Pancreas (tissue), 10 donors: ENCODE results near the gene CD34. TPM values are rescaled to one million over a fixed set of nuclear protein-coding genes. Genes with fewer than 3 reads are reported as not detected.

Source experiments
- ATAC-seq, 4 donors: fragments of 200-7000 bp; cut with Tn5 transposase; one replicate each; pipeline versions ENCODE4 v1.8.0 to v1.9.1; 2020; ENCODE audit warnings: mild to moderate bottlenecking in 4 of 4, moderate library complexity in 4 of 4
- DNase-seq, 6 donors: peaks; one replicate each; pipeline ENCODE4 v3.0.0-alpha.2; 2020
- FAIRE-seq: peaks from 2 replicates; lab custom pipeline; 2012; peaks lifted over from hg19 to GRCh38; lab: Jason Lieb, UNC
- H3K27ac ChIP-seq, 4 donors: fragments of 200-600 bp; sonication (generic); 1 replicate in 3 of 4; 2 replicates in 1 of 4; pipeline versions ENCODE4 v1.5.0 to v1.8.0; 2020
- H3K27me3 ChIP-seq, 4 donors: fragments of 200-600 bp; one replicate each; pipeline ENCODE4 v1.8.0; 2021
- H3K36me3 ChIP-seq, 3 donors: fragments of 200-600 bp; sonication (generic) in 1 of 3; one replicate each; pipeline versions ENCODE4 v1.5.0 to v1.8.0; 2020 to 2021
- H3K4me1 ChIP-seq, 3 donors: fragments of 200-600 bp; one replicate each; pipeline ENCODE4 v1.8.0; 2021
- H3K4me3 ChIP-seq, 4 donors: fragments of 200-600 bp; sonication (generic) in 2 of 4; one replicate each; pipeline versions ENCODE4 v1.5.0 to v1.8.0; 2020 to 2021
- H3K9me3 ChIP-seq, 4 donors: fragments of 200-600 bp; one replicate each; pipeline ENCODE4 v1.8.0; 2021
- WGBS, 2 donors: extraction: QIAGEN DNeasy Blood & Tissue Kit; methylation state at CpG; one replicate each; pipeline ENCODE4 v1.1.7; 2013; 5-methylcytosine and 5-hydroxymethylcytosine counted together
- intact Hi-C, 3 donors: fragments of 100-400 bp; cut with DNase I; formaldehyde crosslinking; loops; one replicate each; pipeline versions ENCODE4 v1.11.1 to v1.14.2; 2022
- polyA plus RNA-seq, 2 donors: library from polyadenylated mRNA; stranded (reverse); fragments of 200-250 nt; gene quantifications; one replicate each; pipeline ENCODE4 v1.2.3, GENCODE V29; 2013
- total RNA-seq, 6 donors: library from RNA; stranded (reverse); fragmentation: NEBNext Ultra II Directional in 4 of 6; extraction: Animal tissue kit (Norgen Biotek cat#: 25700) in 4 of 6; gene quantifications; one replicate each; pipeline versions ENCODE4 v1.2.1 to v1.2.4, GENCODE V29; 2021 to 2023
- TF ChIP-seq, protein P1 (sequence below), 4 donors: fragments of 200-600 bp; sonication (generic) in 3 of 4; IDR thresholded peaks; one replicate each; pipeline versions ENCODE4 v1.5.0 to v1.8.0; 2021; ENCODE audit warnings: antibody characterized with exemption in 4 of 4
- donor health status: healthy with polysubstance abuse.
- donor health status: DM: no; HTN: no; CAD: no; lungs with moderate emphysema.
- donor health status: DM: no; HTN: no; CAD: no.
- donor health status: control.
- donor health status: control.
- donor health status: Bipolar disorder and iron deficiency.
- donor health status: DM: yes; HTN: yes; CAD: no.
- donor health status: DM: no; HTN: no; CAD: no.
- donor health status: DM: no; HTN: no; CAD: no.
- donor health status: DM: yes; HTN: yes; CAD: no.

The CD34 gene
- total and polyA plus RNA-seq, 8 donors, result 5.2 to 11.9 (median 8.1) TPM

DNA sequence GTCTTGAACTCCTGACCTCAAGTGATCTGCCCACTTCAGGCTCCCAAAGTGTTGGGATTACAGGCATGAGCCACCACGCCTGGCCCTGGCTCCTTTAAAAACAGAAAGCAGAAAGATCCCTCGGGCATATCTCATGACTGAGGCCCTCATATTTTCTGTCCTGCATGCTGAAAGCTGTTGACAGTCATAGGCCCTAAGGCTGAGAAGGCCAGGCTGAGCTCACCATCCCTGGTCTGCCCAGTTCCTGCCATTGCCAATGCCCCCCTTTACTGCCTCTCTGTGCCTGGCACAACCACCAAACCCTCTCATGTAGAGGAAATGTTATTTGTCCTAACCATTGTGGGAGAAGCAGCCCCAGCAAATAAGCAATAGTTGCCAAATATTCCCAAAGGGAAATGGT is 12.7 kb downstream of the CD34 start:
- Histone ChIP-seq H3K36me3 (no peaks in the 10 kb centered on the region), H3K4me3 (no peak overlapping the region), H3K27ac (no peak overlapping the region), H3K4me1 (no peaks in the 10 kb centered on the region), H3K27me3 (no peaks in the 10 kb centered on the region), H3K9me3 (no peaks in the 10 kb centered on the region)
- intact Hi-C loops, result no loop called here
- no peak for FAIRE-seq
- no peak for ATAC-seq
- TF ChIP-seq, protein P1, sequence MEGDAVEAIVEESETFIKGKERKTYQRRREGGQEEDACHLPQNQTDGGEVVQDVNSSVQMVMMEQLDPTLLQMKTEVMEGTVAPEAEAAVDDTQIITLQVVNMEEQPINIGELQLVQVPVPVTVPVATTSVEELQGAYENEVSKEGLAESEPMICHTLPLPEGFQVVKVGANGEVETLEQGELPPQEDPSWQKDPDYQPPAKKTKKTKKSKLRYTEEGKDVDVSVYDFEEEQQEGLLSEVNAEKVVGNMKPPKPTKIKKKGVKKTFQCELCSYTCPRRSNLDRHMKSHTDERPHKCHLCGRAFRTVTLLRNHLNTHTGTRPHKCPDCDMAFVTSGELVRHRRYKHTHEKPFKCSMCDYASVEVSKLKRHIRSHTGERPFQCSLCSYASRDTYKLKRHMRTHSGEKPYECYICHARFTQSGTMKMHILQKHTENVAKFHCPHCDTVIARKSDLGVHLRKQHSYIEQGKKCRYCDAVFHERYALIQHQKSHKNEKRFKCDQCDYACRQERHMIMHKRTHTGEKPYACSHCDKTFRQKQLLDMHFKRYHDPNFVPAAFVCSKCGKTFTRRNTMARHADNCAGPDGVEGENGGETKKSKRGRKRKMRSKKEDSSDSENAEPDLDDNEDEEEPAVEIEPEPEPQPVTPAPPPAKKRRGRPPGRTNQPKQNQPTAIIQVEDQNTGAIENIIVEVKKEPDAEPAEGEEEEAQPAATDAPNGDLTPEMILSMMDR (IDR thresholded peaks at IDR 0.05), result no peak
- DNase-seq, result no peak
- WGBS, 2 donors, result 70 to 76% methylated on average over 2 of the region's 2 CpGs

DNA sequence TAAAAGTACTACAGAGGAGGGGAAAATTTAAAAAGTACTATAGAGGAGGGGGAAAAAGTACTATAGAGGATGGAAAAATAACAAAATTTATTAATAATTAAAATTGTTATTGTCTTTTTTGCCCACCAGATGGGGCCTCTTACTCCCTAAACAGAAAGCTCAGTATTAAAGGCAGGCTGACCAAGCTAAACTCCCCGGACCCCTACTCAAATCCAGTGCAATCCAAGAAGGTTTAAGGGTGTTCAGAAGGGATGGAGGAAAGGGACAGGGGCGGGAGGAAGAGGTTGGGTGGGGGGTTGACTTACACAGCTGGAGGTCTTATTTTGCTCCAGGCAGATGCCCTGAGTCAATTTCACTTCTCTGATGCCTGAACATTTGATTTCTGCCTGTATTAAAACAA is 13.7 kb downstream of the CD34 start:
- intact Hi-C loops, result no loop called here
- no peak for FAIRE-seq
- no peaks in the 10 kb centered on the region for H3K4me1 ChIP-seq

DNA sequence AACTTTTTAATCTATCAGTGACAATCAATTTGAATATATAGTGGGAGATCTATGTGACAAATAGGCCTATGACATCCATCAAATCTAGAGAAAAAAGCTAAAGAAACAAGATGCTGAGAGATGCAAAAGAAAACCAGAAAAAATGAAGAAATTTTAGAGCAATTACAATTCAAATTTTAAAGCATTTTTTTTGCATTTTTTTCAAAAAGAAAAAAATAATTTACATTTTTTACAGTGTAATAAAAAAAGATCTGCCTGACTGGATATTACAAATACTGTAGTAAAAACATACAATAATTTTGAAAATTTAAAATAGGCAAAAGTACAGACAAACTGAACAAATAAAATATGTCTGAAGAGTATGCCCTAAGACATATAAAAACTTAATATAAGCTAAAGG is 14.4 kb downstream of the CD34 start:
- intact Hi-C loops, result no loop called here
- FAIRE-seq, result peak; percentile 73
- DNase-seq, result no peak
- Histone ChIP-seq H3K4me3 (no peak overlapping the region), H3K27ac (no peak overlapping the region), H3K27me3 (no peaks in the 10 kb centered on the region), H3K4me1 (no peaks in the 10 kb centered on the region), H3K9me3 (no peaks in the 10 kb centered on the region), H3K36me3 (no peaks in the 10 kb centered on the region)
- TF ChIP-seq, protein P1 (IDR thresholded peaks at IDR 0.05), result no peak
- no peak for ATAC-seq

More for the DNA sequence above, 13.7 kb downstream of the CD34 start:
- TF ChIP-seq, protein P1 (IDR thresholded peaks at IDR 0.05), result peak in 1 of 4 donors; percentile 11
- Histone ChIP-seq H3K27ac (peak overlapping the region in 1 of 4 donors; percentile 8), H3K36me3 (no peaks in the 10 kb centered on the region), H3K27me3 (no peaks in the 10 kb centered on the region), H3K9me3 (no peaks in the 10 kb centered on the region), H3K4me3 (no peak overlapping the region)
- WGBS, 2 donors, result 17 to 46% methylated on average over 2 of the region's 2 CpGs
- ATAC-seq (peak in 3 of 4 donors; percentile 37 to 49 (median 44)), DNase-seq (no peak)

DNA sequence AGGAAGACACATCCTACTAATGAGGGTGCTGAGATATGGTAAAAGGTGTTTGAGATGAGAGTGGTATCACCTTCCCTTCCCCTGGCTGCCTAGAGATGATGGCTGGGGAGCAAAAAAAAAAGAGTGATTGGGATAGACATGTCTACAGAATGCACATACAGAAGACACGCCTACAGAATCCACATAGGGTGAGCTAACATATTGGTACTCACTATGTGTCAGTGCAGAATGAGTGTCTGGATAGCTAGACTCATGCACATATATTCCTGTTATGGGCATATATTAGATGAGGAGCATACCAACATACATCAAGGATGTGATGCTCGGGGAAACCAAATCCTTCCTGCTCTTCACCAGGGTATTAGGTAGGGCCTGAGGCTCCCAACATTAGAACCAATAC is 16.2 kb downstream of the CD34 start:
- Histone ChIP-seq H3K4me1 (peaks cover 0 to 14% (median 9%) of the 10 kb centered on the region in 3 donors), H3K27me3 (no peaks in the 10 kb centered on the region), H3K36me3 (no peaks in the 10 kb centered on the region), H3K4me3 (no peak overlapping the region), H3K9me3 (no peaks in the 10 kb centered on the region), H3K27ac (no peak overlapping the region)
- FAIRE-seq (no peak), ATAC-seq (no peak), DNase-seq (no peak)
- intact Hi-C loops, result no loop called here
- TF ChIP-seq, protein P1 (IDR thresholded peaks at IDR 0.05), result no peak
- WGBS, 2 donors, result 90 to 94% methylated on average over 2 of the region's 2 CpGs

DNA sequence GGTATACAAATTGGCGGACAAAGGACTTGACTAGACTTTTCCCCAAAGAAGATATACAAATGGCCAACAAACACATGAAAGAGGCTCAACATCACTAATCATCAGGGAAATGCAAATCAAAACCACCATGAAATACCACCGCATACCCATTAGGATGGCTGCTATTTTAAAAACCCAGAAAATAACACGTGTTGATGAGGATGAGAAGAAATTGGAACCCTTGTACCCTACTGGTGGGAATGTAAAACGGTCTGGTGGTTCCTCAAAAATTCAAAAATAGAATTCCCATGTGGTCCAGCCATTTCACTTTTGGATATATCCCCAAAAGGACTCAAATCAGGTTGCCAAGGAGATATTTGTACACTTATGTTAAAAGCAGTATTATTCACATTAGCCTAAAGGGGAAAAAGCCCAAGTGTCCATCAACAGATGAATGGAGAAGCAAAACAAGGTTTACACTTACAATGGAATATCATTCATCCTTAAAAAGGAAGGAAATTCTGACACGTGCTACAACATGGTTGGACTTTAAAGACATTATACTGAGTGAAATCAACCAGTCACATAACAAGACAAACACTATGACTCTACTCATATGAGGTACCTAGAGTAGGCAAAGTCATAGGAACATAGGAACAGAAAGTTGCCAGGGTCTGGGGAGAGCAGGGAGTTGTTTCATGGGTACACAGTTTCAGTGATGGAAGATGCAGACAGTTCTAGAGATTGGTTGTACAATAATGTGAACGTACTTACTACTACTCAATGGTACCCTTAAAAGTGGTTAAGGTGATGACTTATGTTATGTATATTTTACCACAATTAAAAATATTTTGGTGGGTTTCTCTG is 17.0 kb downstream of the CD34 start:
- ATAC-seq, result no peak
- intact Hi-C loops, result no loop called here
- DNase-seq, result no peak
- 61 to 77% methylated on average over 6 of the region's 6 CpGs for WGBS, 2 donors
- TF ChIP-seq, protein P1 (IDR thresholded peaks at IDR 0.05), result no peak
- H3K36me3 ChIP-seq, result no peaks in the 10 kb centered on the region
- no peak overlapping the region for H3K4me3 ChIP-seq
- peaks cover 0 to 18% (median 11%) of the 10 kb centered on the region in 3 donors for H3K4me1 ChIP-seq
- H3K9me3 ChIP-seq, result no peaks in the 10 kb centered on the region
- no peak overlapping the region for H3K27ac ChIP-seq
- no peaks in the 10 kb centered on the region for H3K27me3 ChIP-seq
- FAIRE-seq, result no peak
